NCI-H69 (cell line): Measurements from ENCODE around the gene SMCO1.
A peak's percentile ranks its signal among the peaks of the same experiment; 100 is the strongest.
"Not testable (repeated sequence)": the region's sequence is repeated elsewhere in the genome, so short reads cannot be mapped to it uniquely, and the experiment has no call there.

Source experiments
- DNase-seq: peaks from one replicate; lab custom pipeline; 2025; lab: John Stamatoyannopoulos, UW

The SMCO1 gene

GRCh38 chr3:196521291-196521690 is 6.1 kb upstream of the SMCO1 start:
- DNase-seq = not testable (repeated sequence)

GRCh38 chr3:196519718-196520082 is 4.6 kb upstream of the SMCO1 start:
- no peak for DNase-seq

DNA sequence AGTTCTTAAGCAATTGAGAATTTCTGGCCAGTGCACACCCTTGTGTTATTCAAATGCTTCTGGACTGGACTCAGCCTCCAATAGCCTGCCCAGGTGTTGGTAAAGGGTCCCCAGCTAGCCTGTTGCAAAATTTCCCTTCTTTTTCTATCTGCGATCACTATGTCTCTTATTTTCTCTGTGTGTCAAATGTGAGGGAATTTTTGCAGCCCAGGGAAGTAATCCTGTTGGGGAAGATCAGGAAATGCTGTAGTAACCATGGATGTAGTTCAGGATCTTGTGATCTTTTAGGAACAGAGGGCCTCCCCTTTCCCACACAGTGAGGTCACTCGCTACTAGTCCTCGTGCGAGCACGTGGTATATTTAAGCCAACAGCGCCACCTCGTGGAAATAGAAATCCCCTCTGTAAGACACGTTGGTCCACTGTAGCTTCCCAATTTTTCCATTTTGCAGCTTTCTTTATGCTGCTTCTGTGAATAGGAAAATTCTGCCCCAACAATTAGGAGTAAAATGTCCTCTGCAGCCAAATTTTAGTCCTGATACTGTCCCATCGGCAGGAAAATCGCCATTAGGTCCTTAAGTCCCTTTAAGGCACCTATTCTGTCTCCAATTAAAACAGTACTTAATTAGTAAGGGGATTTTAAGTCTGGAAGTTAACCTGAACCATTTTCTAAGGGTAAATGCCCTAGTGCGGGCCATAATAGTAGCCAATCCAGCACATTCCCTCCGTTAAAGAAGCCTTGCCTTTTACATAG is 4.0 kb upstream of the SMCO1 start:
- DNase-seq = peak; percentile 81

DNA sequence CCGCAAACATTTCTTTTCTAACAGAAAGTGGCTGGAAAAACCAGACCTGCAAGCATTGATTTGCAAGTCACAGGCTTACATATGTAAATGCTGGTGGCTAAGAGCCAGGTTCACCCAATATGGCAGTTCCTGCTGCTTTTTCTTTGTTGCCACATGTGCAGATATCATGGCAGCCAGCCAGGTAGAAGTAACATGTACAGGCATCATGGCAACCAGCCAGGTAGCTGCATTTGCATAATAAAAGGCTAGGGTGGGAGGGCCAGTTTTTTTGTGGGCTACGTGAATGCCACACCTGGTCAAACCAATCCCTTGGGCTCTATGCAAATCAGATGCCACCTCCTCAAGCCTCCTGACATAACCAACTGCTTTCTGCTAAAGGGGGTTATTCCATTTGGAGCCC is 2.8 kb upstream of the SMCO1 start:
- peak; percentile 94 for DNase-seq

- no peak for DNase-seq
These were observed 2.1 kb upstream of the SMCO1 start for GRCh38 chr3:196517162-196517800.

DNA sequence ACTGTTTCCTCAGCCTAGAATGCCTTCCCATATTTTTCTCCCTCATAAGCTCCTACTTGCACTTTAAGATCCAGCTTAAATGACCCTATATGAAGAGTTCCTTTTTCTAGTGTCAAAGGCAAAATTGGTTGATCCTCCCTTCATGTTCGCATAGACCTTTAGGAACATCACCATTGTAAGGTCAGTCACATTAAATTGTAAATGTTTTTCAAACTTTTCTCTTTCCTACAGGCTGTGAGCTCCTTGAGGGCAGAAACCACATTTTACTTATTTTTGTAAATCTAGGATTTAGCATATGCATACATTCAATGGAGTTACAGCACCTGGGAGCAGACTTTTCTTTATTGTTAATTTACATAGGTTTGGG is 813 bp downstream of the SMCO1 start:
- no peak for DNase-seq

GRCh38 chr3:196513697-196514349 is 1.3 kb downstream of the SMCO1 start:
- no peak for DNase-seq

DNA sequence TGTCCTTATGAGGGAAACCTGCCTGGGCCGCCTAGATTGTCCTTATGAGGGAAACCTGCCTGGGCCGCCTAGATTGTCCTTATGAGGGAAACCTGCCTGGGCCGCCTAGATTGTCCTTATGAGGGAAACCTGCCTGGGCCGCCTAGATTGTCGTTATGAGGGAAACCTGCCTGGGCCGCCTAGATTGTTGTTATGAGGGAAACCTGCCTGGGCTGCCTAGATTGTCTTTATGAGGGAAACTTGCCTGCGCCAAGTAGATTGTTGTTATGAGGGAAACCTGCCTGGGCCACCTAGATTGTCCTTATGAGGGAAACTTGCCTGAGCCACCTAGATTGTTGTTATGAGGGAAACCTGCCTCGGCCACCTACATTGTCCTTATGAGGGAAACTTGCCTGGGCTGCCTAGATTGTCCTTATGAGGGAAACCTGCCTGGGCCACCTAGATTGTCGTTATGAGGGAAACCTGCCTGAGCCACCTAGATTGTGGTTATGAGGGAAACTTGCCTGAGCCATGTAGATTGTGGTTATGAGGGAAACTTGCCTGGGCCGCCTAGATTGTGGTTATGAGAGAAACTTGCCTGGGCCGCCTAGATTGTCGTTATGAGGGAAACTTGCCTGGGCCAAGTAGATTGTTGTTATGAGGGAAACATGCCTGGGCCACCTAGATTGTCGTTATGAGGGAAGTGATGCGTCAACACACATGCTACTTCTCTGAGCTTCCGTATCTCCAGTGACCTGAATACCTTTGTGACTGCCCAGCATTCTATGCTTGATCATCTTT is 3.3 kb downstream of the SMCO1 start:
- DNase-seq = not testable (repeated sequence)

DNA sequence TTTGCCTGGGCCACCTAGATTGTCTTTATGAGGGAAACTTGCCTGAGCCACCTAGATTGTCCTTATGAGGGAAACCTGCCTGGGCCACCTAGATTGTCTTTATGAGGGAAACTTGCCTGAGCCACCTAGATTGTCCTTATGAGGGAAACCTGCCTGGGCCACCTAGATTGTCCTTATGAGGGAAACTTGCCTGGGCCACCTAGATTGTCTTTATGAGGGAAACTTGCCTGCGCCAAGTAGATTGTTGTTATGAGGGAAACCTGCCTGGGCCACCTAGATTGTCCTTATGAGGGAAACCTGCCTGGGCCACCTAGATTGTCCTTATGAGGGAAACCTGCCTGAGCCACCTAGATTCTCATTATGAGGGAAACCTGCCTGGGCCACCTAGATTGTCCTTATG is 4.0 kb downstream of the SMCO1 start:
- DNase-seq = not testable (repeated sequence)

GRCh38 chr3:196506687-196507086 is 8.5 kb downstream of the SMCO1 start:
- no peak for DNase-seq

- DNase-seq = no peak
These were observed 10.6 kb downstream of the SMCO1 start for GRCh38 chr3:196504556-196504955.

GRCh38 chr3:196504077-196504398 is 11.1 kb downstream of the SMCO1 start:
- not testable (repeated sequence) for DNase-seq

DNA sequence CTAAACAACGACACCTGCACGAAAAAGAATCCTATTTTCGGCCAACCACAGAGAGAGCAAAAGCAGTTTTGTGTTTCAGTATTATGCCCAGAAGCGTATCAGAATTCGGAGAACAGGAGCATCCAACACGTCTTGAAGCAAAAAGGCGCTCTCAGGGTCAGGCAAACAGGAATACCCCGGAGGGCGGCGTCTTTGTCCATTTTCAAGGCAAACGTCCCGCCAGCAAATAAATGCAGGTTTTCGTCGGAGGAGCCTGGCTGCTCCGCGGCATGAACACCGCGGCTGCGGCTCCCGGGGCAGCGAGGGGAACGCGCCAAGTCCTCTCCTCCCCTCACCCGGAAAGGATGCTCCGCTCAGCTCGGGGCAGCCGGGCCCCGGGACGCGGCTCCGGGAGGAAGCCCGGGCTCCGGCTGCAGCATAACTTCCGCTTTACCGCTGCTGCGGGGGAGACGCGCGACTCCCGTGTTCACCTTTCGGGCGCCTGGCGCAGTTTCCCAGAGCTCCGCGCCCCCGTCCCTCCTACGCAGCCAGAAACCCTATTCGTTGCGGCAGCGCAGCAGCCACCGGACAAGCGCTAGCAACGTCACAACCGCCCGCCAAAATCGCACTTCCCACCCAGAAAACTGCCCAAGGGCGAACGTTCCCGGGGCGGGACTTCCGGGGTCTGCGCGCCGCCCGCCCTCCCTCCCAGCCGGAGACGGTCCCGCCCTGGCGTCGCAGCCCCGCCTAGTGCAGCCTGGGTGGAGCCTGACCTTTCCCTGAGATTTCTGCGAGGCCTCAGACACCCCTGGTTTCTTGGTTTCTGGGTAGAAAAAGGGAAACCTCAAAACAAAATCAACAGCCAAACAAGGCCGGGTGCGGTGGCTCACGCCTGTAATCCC is 11.7 kb downstream of the SMCO1 start, which contains the start of gene RNF168:
Gene RNF168 (minus strand): TSS at position 573 of the 881 bp plus-strand sequence. CDS start 595 bp downstream, outside the sequence.
- DNase-seq = peak; percentile 99

- DNase-seq = peak; percentile 70
These were observed 12.4 kb downstream of the SMCO1 start for GRCh38 chr3:196502775-196503195.

- peak; percentile 53 for DNase-seq
These were observed 13.7 kb downstream of the SMCO1 start for GRCh38 chr3:196501316-196502044.

- no peak for DNase-seq
These were observed 15.2 kb downstream of the SMCO1 start for GRCh38 chr3:196499807-196500524.

DNA sequence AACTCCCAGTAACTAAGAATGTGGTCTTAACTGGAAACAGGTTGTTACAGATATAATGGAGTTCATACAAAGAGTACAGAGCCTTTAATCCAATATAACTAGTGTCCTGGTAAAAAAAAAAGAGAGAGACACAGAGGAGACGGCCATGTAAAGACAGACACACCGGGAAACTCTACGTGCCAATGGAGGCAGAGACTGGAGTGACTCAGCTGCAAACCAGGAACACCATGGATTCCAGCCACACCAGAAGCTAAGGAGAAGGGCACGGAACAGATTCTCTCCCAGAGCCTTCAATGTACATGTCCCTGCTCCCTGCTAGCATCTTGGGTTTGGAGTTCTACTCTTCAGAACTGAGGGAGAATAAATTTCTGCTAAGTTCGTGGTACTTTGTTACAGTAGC is 16.1 kb downstream of the SMCO1 start:
- DNase-seq = no peak

- no peak for DNase-seq
These were observed 16.8 kb downstream of the SMCO1 start for GRCh38 chr3:196498297-196498696.

- no peak for DNase-seq
These were observed 19.0 kb downstream of the SMCO1 start for GRCh38 chr3:196496183-196496582.

- no peak for DNase-seq
These were observed 21.9 kb downstream of the SMCO1 start for GRCh38 chr3:196493292-196493691.
